Measurements from ENCODE around the gene IDUA.
"Not testable (repeated sequence)": the region's sequence is repeated elsewhere in the genome, so short reads cannot be mapped to it uniquely, and the experiment has no call there.

The IDUA gene

GRCh38 chr4:1046581-1047011 is 59.8 kb downstream of the IDUA start:
- DNase-seq (ENCODE audit: low spot score) = not testable (repeated sequence)

GRCh38 chr4:1047106-1047975 is 60.5 kb downstream of the IDUA start:
- no peak for DNase-seq (ENCODE audit: low spot score)

GRCh38 chr4:1047976-1048772 is 61.3 kb downstream of the IDUA start:
- no peak for DNase-seq (ENCODE audit: low spot score)

GRCh38 chr4:1048773-1049590 is 62.1 kb downstream of the IDUA start:
- DNase-seq (ENCODE audit: low spot score) = no peak

GRCh38 chr4:1049591-1049905 is 62.7 kb downstream of the IDUA start:
- no peak for DNase-seq (ENCODE audit: low spot score)

GRCh38 chr4:1050486-1051213 is 63.8 kb downstream of the IDUA start:
- DNase-seq (ENCODE audit: low spot score) = peak; percentile 78

- DNase-seq (ENCODE audit: low spot score) = no peak
Measured at GRCh38 chr4:1051472-1051871, 64.6 kb downstream of the IDUA start.

GRCh38 chr4:1052231-1052671 is 65.4 kb downstream of the IDUA start:
- DNase-seq (ENCODE audit: low spot score) = no peak

GRCh38 chr4:1053080-1053661 is 66.3 kb downstream of the IDUA start:
- DNase-seq (ENCODE audit: low spot score) = no peak

- not testable (repeated sequence) for DNase-seq (ENCODE audit: low spot score)
Measured at GRCh38 chr4:1053891-1054290, 67.0 kb downstream of the IDUA start.
